Measurements from ENCODE around the gene PNMA3.
"Not testable (repeated sequence)": the region's sequence is repeated elsewhere in the genome, so short reads cannot be mapped to it uniquely, and the experiment has no call there.

The PNMA3 gene

GRCh38 chrX:153074262-153074899 lies 18.1 kb downstream of the PNMA3 start:
- no peak for DNase-seq

- DNase-seq = no peak
These were observed 18.7 kb downstream of the PNMA3 start for GRCh38 chrX:153074935-153075334.

- DNase-seq = no peak
These were observed 19.1 kb downstream of the PNMA3 start for GRCh38 chrX:153075366-153075765.

- DNase-seq = not testable (repeated sequence)
These were observed 21.3 kb downstream of the PNMA3 start for GRCh38 chrX:153077437-153078135.

- DNase-seq = not testable (repeated sequence)
These were observed 27.1 kb downstream of the PNMA3 start for GRCh38 chrX:153083238-153083923.

GRCh38 chrX:153102418-153102817 lies 46.1 kb downstream of the PNMA3 start:
- DNase-seq = no peak

GRCh38 chrX:153104959-153105358 lies 48.7 kb downstream of the PNMA3 start:
- not testable (repeated sequence) for DNase-seq

GRCh38 chrX:153106092-153106801 lies 50.0 kb downstream of the PNMA3 start:
- DNase-seq = not testable (repeated sequence)
